MCF 10A (cell line): ENCODE measurements around the gene WNT5B. TPM values are rescaled to one million over a fixed set of nuclear protein-coding genes. Genes with fewer than 3 reads are reported as not detected.
"Not testable (repeated sequence)": the region's sequence is repeated elsewhere in the genome, so short reads cannot be mapped to it uniquely, and the experiment has no call there.

Experiments
- BruUV-seq: library from RNA; stranded (reverse); fragments of 400-500 nt; replicated peaks from 2 replicates; lab custom pipeline; 2021; lab: Mats Ljungman, UMichigan
- CTCF ChIA-PET: fragments of 300-600 bp; sonication (Branson Sonifier 250); formaldehyde crosslinking; extraction: SDS; loops from one replicate; lab custom pipeline; 2021; ENCODE audit warnings: antibody characterized with exemption, inconsistent platforms; lab: Yijun Ruan, JAX
- POLR2A ChIA-PET: fragments of 300-600, 350-650 bp; sonication (Branson Sonifier 250); formaldehyde crosslinking; extraction: SDS; loops from one replicate; lab custom pipeline; 2020; ENCODE audit warnings: antibody characterized with exemption, inconsistent platforms; lab: Yijun Ruan, JAX
- DNase-seq: peaks from one replicate; pipeline ENCODE4 v3.0.0-alpha.2; 2018; ENCODE audit not compliant: unreplicated experiment
- H3K27ac Mint-ChIP-seq: one replicate; pipeline ENCODE4 v1.8.0; 2022; ENCODE audit warnings: mild to moderate bottlenecking, low read depth, mixed read lengths; ENCODE audit not compliant: unreplicated experiment
- H3K27me3 Mint-ChIP-seq: one replicate; pipeline ENCODE4 v1.8.0; 2022; ENCODE audit warnings: mixed read lengths; ENCODE audit not compliant: insufficient read depth, unreplicated experiment
- H3K36me3 Mint-ChIP-seq: one replicate; pipeline ENCODE4 v1.8.0; 2022; ENCODE audit warnings: mild to moderate bottlenecking, moderate library complexity, mixed read lengths; ENCODE audit not compliant: insufficient read depth, unreplicated experiment
- H3K4me1 Mint-ChIP-seq: one replicate; pipeline ENCODE4 v1.8.0; 2022; ENCODE audit warnings: mixed read lengths; ENCODE audit not compliant: insufficient read depth, unreplicated experiment
- H3K4me3 Mint-ChIP-seq: one replicate; pipeline ENCODE4 v1.8.0; 2022; ENCODE audit warnings: mild to moderate bottlenecking, moderate library complexity, mixed read lengths; ENCODE audit not compliant: unreplicated experiment
- H3K9me3 Mint-ChIP-seq: one replicate; pipeline ENCODE4 v1.8.0; 2022; ENCODE audit warnings: mixed read lengths; ENCODE audit not compliant: unreplicated experiment
- CTCF ChIP-seq: fragments of 200-600 bp; IDR thresholded peaks from one replicate; pipeline ENCODE4 v1.8.0; 2022; ENCODE audit warnings: antibody characterized with exemption, mild to moderate bottlenecking; ENCODE audit not compliant: unreplicated experiment
- intact Hi-C: fragments of 100-400 bp; cut with micrococcal nuclease; formaldehyde crosslinking; loops from 2 replicates; pipeline ENCODE4 v1.14.1; 2022
- total RNA-seq: library from RNA; stranded (reverse); gene quantifications from 2 replicates; pipeline ENCODE4 v1.2.3, GENCODE V29; 2022

The WNT5B gene
- total RNA-seq, 1 experiment from 2014 or later, result 0.21 TPM

DNA sequence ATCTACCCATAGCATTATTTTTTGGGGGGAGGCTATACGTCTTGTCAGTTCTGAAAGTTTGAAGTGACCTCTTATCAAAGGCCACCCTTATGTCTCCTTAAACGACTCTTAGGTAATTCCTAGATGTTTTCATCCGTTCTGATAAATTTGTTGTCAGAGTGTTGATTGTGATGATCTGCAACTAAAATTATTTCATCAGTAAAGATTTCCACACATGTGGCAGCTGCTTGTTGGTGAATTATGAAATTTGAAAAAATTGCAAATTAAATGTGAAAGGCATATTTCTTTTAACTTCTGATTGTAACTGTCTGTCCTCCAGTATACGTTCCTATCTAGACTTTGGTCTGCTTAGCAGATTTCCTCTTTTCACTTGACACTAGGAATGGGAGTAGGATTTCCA, 63.2 kb downstream of the WNT5B start:
- Mint-ChIP-seq H3K36me3 (peaks cover 20% of the 10 kb centered on the region), H3K27ac (peak overlapping the region; percentile 98), H3K9me3 (no peaks in the 10 kb centered on the region), H3K4me3 (peak overlapping the region; percentile 80), H3K27me3 (no peaks in the 10 kb centered on the region), H3K4me1 (peaks cover 23% of the 10 kb centered on the region)
- BruUV-seq, result TSS peak; percentile 54
- ChIA-PET POLR2A (interaction anchor here (0.7 to 4.1 kb wide), 9 partner anchors 12 to 1618 kb away, joined by 3 to 53 read pairs (median 5); no protein-coding TSS in a partner anchor), CTCF (interaction anchor here (0.6 to 1.4 kb wide), 3 partner anchors 54 to 99 kb away, joined by 3 to 8 read pairs (median 6); no protein-coding TSS in a partner anchor)
- TF ChIP-seq CTCF, result no peak
- intact Hi-C loops, result no loop called here
- DNase-seq, result no peak

DNA sequence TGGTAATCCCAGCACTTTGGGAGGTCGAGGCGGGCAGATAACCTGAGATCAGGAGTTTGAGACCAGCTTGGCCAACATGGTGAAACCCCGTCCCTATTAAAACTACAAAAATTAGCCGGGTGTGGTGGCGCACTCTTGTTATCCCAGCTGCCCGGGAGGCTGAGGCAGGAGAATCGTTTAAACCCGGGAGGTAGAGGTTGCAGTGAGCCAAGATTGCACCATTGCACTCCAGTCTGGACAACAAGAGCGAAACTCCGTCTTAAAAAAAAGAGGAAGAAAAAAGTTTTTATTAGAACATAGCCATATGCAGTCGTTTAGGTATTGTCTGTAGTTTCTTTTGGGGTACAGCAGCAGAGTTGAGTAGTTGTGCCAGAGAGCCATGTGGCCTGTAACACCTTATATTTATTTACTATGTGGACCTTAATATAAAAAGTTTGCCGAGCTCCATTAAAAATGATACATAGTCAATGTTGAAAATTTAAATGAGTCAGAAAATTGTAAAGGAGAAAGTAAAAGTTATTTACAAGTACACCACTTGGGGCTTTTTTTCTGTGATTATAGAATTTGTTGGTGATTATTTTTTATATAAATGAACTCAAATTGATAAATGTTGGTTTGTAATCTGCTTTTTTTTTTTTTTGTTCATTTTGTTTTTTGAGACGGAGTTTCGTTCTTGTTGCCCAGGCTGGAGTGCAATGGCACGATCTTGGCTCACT, 64.0 kb downstream of the WNT5B start:
- intact Hi-C loops, result no loop called here
- no peak for DNase-seq
- ChIA-PET POLR2A (interaction anchor here (0.6 to 4.1 kb wide), 4 partner anchors 15 to 86 kb away, joined by 3 to 53 read pairs (median 6); no protein-coding TSS in a partner anchor), CTCF (interaction anchor here (0.6 to 1.4 kb wide), 6 partner anchors 13 to 592 kb away, joined by 3 to 8 read pairs (median 4); no protein-coding TSS in a partner anchor)
- H3K9me3 Mint-ChIP-seq, result no peaks in the 10 kb centered on the region
- no peak overlapping the region for H3K4me3 Mint-ChIP-seq
- TF ChIP-seq CTCF, result no peak
- no peaks in the 10 kb centered on the region for H3K27me3 Mint-ChIP-seq
- no TSS peak for BruUV-seq
- peaks cover 13% of the 10 kb centered on the region for H3K36me3 Mint-ChIP-seq
- H3K27ac Mint-ChIP-seq, result no peak overlapping the region
- peaks cover 31% of the 10 kb centered on the region for H3K4me1 Mint-ChIP-seq

DNA sequence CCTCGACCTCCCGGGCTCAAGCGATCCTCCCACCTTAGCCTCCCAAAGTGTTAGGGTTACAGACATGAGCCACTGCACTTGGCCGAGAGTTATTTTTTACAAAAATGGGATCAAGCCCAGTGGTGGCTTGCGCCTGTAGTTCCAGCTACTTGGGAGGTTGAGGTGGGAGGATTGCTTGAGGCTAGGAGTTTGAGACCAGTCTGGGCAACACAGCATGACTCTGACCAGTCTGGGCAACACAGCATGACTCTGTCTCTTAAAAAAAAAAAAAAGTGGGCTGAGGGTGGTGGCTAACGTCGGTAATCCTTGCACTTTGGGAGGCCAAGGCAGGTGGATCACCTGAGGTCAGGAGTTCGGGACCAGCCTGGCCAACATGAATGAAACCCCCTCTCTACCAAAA, 66.1 kb downstream of the WNT5B start:
- POLR2A ChIA-PET, H3K4me3 Mint-ChIP-seq, H3K27ac Mint-ChIP-seq, BruUV-seq, intact Hi-C loops, DNase-seq, H3K9me3 Mint-ChIP-seq, H3K27me3 Mint-ChIP-seq: not testable (repeated sequence)
- peaks cover 20% of the 10 kb centered on the region for H3K36me3 Mint-ChIP-seq
- CTCF ChIA-PET, result interaction anchor here (4.3 kb wide), 1 partner anchor 96 kb away, joined by 23 read pairs; no protein-coding TSS in a partner anchor
- H3K4me1 Mint-ChIP-seq, result peaks cover 33% of the 10 kb centered on the region

- Mint-ChIP-seq H3K27ac (peak overlapping the region; percentile 44), H3K36me3 (peaks cover 25% of the 10 kb centered on the region), H3K9me3 (no peaks in the 10 kb centered on the region), H3K4me3 (no peak overlapping the region), H3K4me1 (peaks cover 33% of the 10 kb centered on the region), H3K27me3 (no peaks in the 10 kb centered on the region)
- intact Hi-C loops, result no loop called here
- POLR2A ChIA-PET, result interaction anchor here (0.9 to 1.8 kb wide), 3 partner anchors 15 to 84 kb away, joined by 3 to 6 read pairs (median 3); no protein-coding TSS in a partner anchor
- no peak for DNase-seq
- CTCF ChIA-PET, result interaction anchor here (0.6 to 4.3 kb wide), 8 partner anchors 15 to 1099 kb away, joined by 3 to 23 read pairs (median 6); no protein-coding TSS in a partner anchor
- TF ChIP-seq CTCF, result no peak
- BruUV-seq, result no TSS peak
Observed at GRCh38 chr12:1695886-1696670, 67.0 kb downstream of the WNT5B start.
